ENCODE results near the gene SOBP. TPM values are rescaled to one million over a fixed set of nuclear protein-coding genes. Genes with fewer than 3 reads are reported as not detected.
A peak's percentile ranks its signal among the peaks of the same experiment; 100 is the strongest.

Gene SOBP
- total RNA-seq, 2 experiments from 2014 or later: 0.23 to 0.49 TPM

DNA sequence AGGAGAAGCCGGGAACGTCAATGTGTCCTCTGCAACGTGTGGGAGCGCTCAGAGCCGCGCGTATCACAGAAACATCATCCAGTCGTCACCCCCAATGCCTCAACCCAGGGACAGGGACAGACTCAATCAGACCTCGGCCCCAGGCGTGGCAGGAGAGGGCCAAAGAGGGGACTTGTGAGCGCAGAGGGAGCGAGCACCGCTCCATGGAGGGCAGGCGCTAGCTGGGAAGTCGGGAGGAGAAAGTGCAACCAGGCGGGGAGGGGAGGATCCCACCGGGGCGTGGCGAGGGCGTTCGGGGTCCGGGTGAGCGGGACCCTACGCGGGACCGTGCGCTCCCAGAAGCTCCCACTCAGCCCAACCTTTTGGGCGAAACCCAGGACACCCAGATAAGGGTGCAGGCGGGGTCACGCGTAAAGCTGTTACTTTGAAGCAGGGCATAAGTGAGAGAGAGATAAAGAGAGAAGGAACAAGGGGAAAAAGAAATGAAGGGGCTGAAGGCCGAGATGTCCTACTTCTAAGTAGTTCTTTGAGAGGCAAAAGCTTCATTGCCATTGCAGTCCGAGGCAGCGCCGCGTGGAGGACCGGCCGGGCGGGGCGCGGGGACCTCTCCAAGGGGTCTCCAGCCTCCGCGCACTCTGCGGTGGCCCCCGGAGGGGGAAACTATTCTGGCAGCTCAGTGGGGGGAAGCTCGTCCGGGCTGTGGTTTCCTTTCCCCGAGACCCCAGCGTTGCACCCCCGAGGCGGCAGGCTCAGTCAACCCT, 862 bp upstream of the SOBP start:
- POLR2A ChIA-PET: interaction anchor here (0.8 kb wide), 1 partner anchor 30 kb away, joined by 4 read pairs; the partner anchor contains the start of gene PDSS2
- H3K4me3 Mint-ChIP-seq: peak overlapping the region; percentile 79
- H3K27ac Mint-ChIP-seq: peak overlapping the region; percentile 84
- DNase-seq (peak; percentile 38), ATAC-seq (peak; percentile 4)
- H3K27me3 Mint-ChIP-seq: peaks cover 43% of the 10 kb centered on the region
- H3K4me1 Mint-ChIP-seq: peaks cover 25% of the 10 kb centered on the region
- peaks cover 3% of the 10 kb centered on the region for H3K36me3 Mint-ChIP-seq (ENCODE audit: low read depth)
- intact Hi-C loops (cut with DNase I, micrococcal nuclease): loop anchor here in 1 of 2 experiments (1.0 to 5.0 kb wide), 3 partner anchors 30 to 678 kb away; partner anchors contain the start of genes NR2E1 and PDSS2
- CTCF ChIA-PET: interaction anchor here (0.5 to 1.6 kb wide), 10 partner anchors 9 to 895 kb away, joined by 3 to 9 read pairs (median 4); partner anchors contain the start of gene PDSS2
- H3K9me3 Mint-ChIP-seq (ENCODE audit: low read depth): no peaks in the 10 kb centered on the region

GRCh38 chr6:107490566-107491137, 735 bp downstream of the SOBP start:
- H3K27me3 Mint-ChIP-seq: peaks cover 41% of the 10 kb centered on the region
- ATAC-seq (peak; percentile 9), DNase-seq (peak; percentile 21)
- ChIA-PET POLR2A (no interaction called here), CTCF (no interaction called here)
- peak overlapping the region; percentile 79 for H3K4me3 Mint-ChIP-seq
- peaks cover 3% of the 10 kb centered on the region for H3K36me3 Mint-ChIP-seq (ENCODE audit: low read depth)
- no peaks in the 10 kb centered on the region for H3K9me3 Mint-ChIP-seq (ENCODE audit: low read depth)
- H3K27ac Mint-ChIP-seq: no peak overlapping the region
- peaks cover 26% of the 10 kb centered on the region for H3K4me1 Mint-ChIP-seq
- intact Hi-C loops (cut with DNase I, micrococcal nuclease): loop anchor here (1.0 to 10.0 kb wide), 5 partner anchors 31 to 376 kb away; partner anchors contain the start of genes BEND3 (in 1 of the 2) and PDSS2 (in 1 of the 2)

GRCh38 chr6:107491138-107491609, 1.3 kb downstream of the SOBP start:
- ChIA-PET CTCF (no interaction called here), POLR2A (no interaction called here)
- Mint-ChIP-seq H3K9me3 (ENCODE audit: low read depth) (no peaks in the 10 kb centered on the region), H3K4me3 (peak overlapping the region; percentile 79), H3K27ac (no peak overlapping the region), H3K36me3 (ENCODE audit: low read depth) (peaks cover 3% of the 10 kb centered on the region), H3K27me3 (peaks cover 44% of the 10 kb centered on the region), H3K4me1 (peaks cover 26% of the 10 kb centered on the region)
- intact Hi-C loops (cut with DNase I, micrococcal nuclease): loop anchor here (2.0 to 10.0 kb wide), 4 partner anchors 174 to 376 kb away; partner anchors contain the start of gene BEND3 (in 1 of the 2)
- DNase-seq: peak; percentile 30
- no peak for ATAC-seq

DNA sequence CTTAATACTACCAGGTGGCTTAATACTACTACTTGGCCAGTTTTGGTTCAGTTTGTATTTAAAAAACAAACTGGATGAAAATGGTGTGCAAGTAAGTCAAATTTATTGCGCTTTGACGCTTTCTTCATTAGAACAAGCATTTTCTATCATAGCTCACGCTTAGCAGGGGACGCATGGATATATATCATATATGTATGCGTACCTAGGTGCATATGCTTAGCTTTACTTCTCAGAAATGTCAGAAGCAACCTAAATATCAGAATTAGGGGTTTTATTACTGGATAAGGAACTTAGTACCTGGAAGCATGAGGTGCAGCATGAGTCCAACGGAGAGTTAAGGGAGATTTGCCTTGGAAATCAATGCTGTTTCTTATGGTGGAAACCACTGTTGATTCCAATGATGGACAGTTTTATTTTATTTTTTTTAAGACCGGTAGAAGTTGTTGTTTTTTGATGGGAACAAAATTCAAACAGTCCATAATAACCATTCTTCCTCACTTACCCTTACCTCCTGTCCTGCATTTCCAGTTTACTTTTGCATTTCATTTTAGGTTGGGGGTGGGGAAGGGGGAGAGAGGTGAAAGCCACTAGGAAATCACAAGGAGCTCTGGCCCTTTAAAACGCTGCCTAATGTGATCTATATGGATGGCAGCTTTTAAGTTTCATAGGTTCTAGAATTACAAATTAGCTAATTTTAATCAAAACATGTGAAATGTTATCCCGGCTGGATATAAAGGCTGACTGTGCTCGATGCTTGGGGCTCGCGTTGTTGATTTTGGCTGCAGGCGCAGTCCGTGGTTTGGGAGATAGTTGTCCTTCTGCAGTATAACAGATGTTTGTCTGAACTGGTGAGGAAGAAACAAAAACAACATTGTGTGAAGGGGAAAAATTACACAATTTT, 2.1 kb downstream of the SOBP start:
- DNase-seq (no peak), ATAC-seq (no peak)
- H3K36me3 Mint-ChIP-seq (ENCODE audit: low read depth): peaks cover 3% of the 10 kb centered on the region
- ChIA-PET POLR2A (no interaction called here), CTCF (interaction anchor here (0.6 to 1.0 kb wide), 3 partner anchors 198 to 376 kb away, joined by 3 to 4 read pairs (median 3); no protein-coding TSS in a partner anchor)
- H3K4me1 Mint-ChIP-seq: peaks cover 26% of the 10 kb centered on the region
- H3K27me3 Mint-ChIP-seq: peaks cover 39% of the 10 kb centered on the region
- no peak overlapping the region for H3K27ac Mint-ChIP-seq
- intact Hi-C loops (cut with DNase I, micrococcal nuclease): loop anchor here (2.0 to 10.0 kb wide), 4 partner anchors 175 to 377 kb away; partner anchors contain the start of gene BEND3 (in 1 of the 2)
- no peaks in the 10 kb centered on the region for H3K9me3 Mint-ChIP-seq (ENCODE audit: low read depth)
- peak overlapping the region; percentile 79 for H3K4me3 Mint-ChIP-seq

DNA sequence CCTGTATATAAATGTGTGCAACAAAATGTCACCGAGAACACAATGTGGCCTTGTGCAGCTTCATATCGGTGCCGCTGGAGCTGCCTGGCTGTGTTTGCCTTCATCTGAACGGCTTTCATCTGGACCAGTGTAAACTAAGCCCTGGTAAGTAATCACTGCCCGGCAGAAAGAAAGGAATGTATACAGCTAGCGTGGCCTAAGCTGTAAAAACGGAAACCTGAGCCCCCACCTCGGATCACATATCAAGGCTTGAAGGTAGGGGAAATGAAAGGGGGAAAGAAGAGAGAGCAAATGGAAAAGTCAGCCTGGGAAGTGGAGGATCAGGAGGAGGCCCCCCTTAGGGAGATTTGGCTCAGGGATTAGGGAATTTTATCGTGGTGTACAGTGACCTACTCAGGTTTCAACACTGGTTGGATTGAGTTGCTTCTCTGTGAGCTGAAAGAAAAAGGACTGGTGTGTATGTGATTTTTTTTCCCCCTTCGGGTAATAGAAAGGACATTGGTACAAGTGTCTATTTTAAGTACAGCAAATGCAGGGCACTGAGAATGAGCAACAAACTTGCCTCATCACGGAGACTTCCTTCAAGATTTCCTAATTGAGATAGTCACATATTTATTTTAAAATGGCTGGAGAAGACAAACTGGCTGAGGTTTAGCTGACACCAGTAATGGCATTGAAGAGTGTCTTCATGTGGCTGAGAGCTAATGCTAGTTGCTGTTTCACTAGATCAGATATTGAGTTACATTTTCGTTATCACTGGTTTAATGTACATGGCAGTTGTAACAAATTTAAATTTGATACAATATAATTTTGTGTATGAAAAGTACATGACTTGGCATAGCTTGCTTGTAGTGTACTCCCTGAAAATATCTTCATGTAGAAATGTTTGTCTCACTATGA, 3.5 kb downstream of the SOBP start:
- intact Hi-C loops (cut with DNase I, micrococcal nuclease): loop anchor here (5.0 to 10.0 kb wide), 3 partner anchors 176 to 379 kb away; partner anchors contain the start of gene BEND3 (in 1 of the 2)
- ChIA-PET POLR2A (interaction anchor here (0.6 kb wide), 1 partner anchor 16 kb away, joined by 3 read pairs; no protein-coding TSS in a partner anchor), CTCF (interaction anchor here (1.0 to 1.2 kb wide), 2 partner anchors 11 to 377 kb away, joined by 3 read pairs; no protein-coding TSS in a partner anchor)
- Mint-ChIP-seq H3K4me1 (peaks cover 19% of the 10 kb centered on the region), H3K27ac (no peak overlapping the region), H3K9me3 (ENCODE audit: low read depth) (no peaks in the 10 kb centered on the region), H3K4me3 (no peak overlapping the region), H3K36me3 (ENCODE audit: low read depth) (peaks cover 3% of the 10 kb centered on the region), H3K27me3 (peaks cover 27% of the 10 kb centered on the region)
- ATAC-seq (no peak), DNase-seq (no peak)

DNA sequence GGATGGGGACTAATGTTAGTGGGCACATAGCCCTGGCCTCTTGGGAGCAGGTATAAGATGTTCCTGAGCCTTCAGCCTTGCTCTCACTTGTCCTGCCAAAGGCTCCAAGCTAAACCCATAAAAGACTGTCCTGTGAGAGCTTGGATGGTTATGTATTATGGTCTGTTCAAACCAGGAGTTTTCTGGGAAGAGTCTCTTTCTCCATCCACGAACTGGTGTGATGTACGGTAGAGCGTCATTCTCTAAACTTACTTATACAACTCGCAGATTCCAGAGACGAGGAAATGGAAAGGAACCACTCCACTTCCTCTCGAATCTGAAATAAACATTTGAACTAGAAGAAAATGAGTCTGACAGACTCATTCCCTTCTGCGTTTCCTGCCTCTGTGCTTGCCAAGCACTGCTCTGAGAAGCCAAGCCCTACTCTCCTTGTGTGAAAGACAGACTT, 5.3 kb downstream of the SOBP start:
- intact Hi-C loops (cut with DNase I, micrococcal nuclease): loop anchor here in 1 of 2 experiments (10.0 kb wide), 2 partner anchors 180 to 380 kb away; partner anchors contain the start of gene BEND3
- H3K4me1 Mint-ChIP-seq: peaks cover 10% of the 10 kb centered on the region
- H3K4me3 Mint-ChIP-seq: no peak overlapping the region

DNA sequence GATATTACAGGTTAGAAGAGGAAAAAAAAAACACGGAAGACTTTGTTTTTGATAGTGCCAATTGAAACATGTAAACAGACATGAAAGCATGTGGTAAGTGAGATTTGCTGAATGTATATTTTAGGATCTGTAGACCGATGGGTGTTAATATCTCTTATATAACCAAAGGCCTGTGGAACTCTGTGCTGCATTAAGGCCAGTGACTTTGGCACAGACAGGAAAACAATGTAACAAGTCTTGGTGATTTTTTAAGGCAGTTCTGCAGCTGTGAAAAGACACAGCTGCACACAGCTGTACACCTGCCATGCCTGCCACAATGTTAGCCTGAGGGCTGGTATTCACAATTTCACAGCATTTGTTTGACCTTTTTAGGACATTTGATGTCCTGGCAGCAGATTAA, 6.1 kb downstream of the SOBP start:
- ChIA-PET POLR2A (no interaction called here), CTCF (no interaction called here)
- intact Hi-C loops (cut with DNase I, micrococcal nuclease): loop anchor here in 1 of 2 experiments (10.0 kb wide), 2 partner anchors 181 to 381 kb away; partner anchors contain the start of gene BEND3
- DNase-seq (no peak), ATAC-seq (no peak)
- Mint-ChIP-seq H3K4me1 (peaks cover 7% of the 10 kb centered on the region), H3K9me3 (ENCODE audit: low read depth) (no peaks in the 10 kb centered on the region), H3K36me3 (ENCODE audit: low read depth) (no peaks in the 10 kb centered on the region), H3K27me3 (peaks cover 16% of the 10 kb centered on the region), H3K4me3 (no peak overlapping the region), H3K27ac (no peak overlapping the region)

More for the DNA sequence above, 5.3 kb downstream of the SOBP start:
- Mint-ChIP-seq H3K36me3 (ENCODE audit: low read depth) (no peaks in the 10 kb centered on the region), H3K27me3 (peaks cover 21% of the 10 kb centered on the region), H3K27ac (no peak overlapping the region), H3K9me3 (ENCODE audit: low read depth) (no peaks in the 10 kb centered on the region)
- no peak for DNase-seq
- no peak for ATAC-seq
- ChIA-PET POLR2A (no interaction called here), CTCF (interaction anchor here (1.0 kb wide), 1 partner anchor 11 kb away, joined by 3 read pairs; no protein-coding TSS in a partner anchor)

DNA sequence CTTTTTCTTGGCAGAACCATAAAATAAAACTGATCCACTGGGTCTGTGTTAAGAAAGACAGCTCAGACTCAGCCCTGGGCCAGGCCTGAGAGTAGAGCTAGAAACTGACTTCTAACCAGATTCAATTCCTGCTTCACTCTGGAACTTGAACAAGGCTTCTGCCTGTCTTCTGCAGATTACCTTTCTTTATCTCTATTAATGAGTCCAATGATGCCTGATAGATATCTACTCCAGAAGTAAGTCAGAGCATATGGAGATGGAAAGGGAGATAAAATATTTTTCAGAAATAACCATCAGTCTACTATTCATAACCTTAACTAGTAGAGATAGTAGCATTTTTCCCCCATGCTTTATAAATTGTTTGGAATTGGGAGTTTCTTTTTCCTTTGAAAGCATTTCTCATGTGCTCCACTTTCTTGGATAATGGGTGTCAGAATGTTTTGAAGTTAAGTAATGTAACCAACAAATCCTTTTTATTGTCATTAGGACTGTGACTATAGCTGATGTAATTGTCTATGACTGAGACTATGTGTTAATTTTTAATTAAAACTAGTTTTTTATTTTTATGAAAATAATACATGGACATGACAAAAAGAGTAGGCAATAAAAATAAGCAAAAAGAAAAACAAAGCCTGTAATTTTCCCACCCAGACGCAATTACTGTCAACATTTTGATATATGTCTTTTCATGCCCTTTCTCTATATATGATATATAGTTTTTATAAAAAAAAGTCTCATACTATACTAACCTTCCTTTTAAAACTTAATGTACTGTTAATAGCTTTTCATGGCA, 7.2 kb downstream of the SOBP start:
- ATAC-seq (no peak), DNase-seq (no peak)
- Mint-ChIP-seq H3K9me3 (ENCODE audit: low read depth) (no peaks in the 10 kb centered on the region), H3K27me3 (peaks cover 19% of the 10 kb centered on the region), H3K4me3 (no peak overlapping the region), H3K4me1 (peaks cover 1% of the 10 kb centered on the region), H3K27ac (no peak overlapping the region), H3K36me3 (ENCODE audit: low read depth) (no peaks in the 10 kb centered on the region)
- intact Hi-C loops (cut with DNase I, micrococcal nuclease): loop anchor here in 1 of 2 experiments (10.0 kb wide), 2 partner anchors 182 to 382 kb away; partner anchors contain the start of gene BEND3
- ChIA-PET POLR2A (no interaction called here), CTCF (interaction anchor here (1.8 kb wide), 1 partner anchor 179 kb away, joined by 3 read pairs; no protein-coding TSS in a partner anchor)

DNA sequence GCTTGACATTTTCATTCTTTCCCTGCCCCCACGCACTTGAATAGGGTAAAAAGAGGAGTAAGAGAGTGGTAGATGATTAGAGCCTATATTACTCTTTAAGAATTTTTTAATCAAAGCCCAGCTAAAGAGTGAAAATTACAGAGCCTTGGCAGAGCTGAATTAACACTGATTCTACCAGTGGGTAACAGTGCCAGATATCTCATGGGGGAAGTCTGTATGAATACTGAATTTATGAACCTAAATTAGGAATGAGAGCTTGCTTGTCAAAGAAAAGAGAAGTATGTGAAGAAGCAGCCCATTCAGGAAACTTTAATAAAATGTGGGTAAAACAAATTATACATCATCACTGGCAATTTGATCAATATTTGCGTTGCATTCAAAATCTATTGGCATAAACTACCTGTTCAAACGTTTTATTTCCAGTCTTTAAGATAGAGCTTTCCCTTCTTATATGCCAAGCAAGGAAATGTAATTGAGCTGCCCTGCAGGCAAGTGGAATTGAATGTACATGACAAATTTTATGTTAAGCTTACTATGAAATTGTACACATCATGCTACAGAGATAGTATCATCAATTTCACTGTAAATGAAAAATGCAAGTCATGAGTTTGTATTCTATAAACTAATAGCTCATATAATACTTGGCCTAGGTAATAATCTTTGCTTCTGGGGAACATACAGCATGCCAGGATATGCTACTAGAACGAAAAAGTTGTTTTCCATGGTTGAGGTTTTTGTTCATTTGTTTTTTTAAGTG, 14.5 kb downstream of the SOBP start:
- POLR2A ChIA-PET: no interaction called here
- no peak for ATAC-seq
- peaks cover 19% of the 10 kb centered on the region for H3K27me3 Mint-ChIP-seq
- DNase-seq: no peak
- H3K27ac Mint-ChIP-seq: no peak overlapping the region
- intact Hi-C loops (cut with DNase I, micrococcal nuclease): no loop called here
- H3K4me1 Mint-ChIP-seq: no peaks in the 10 kb centered on the region
- H3K9me3 Mint-ChIP-seq (ENCODE audit: low read depth): no peaks in the 10 kb centered on the region
- no peak overlapping the region for H3K4me3 Mint-ChIP-seq
- no peaks in the 10 kb centered on the region for H3K36me3 Mint-ChIP-seq (ENCODE audit: low read depth)
- CTCF ChIA-PET: interaction anchor here (0.7 to 1.6 kb wide), 4 partner anchors 10 to 451 kb away, joined by 3 to 4 read pairs (median 4); partner anchors contain the start of gene PDSS2
